CD4-positive, alpha-beta T cell (primary cell): ENCODE measurements around the gene L1CAM. TPM values are rescaled to one million over a fixed set of nuclear protein-coding genes. Genes with fewer than 3 reads are reported as not detected.

Experiments
- ATAC-seq: fragments of 200-7000 bp; cut with Tn5 transposase; one replicate; pipeline ENCODE4 v1.10.0; 2022; ENCODE audit warnings: mild to moderate bottlenecking; ENCODE audit not compliant: poor library complexity
- CTCF ChIA-PET: fragments of 350-600 bp; sonication (Branson Sonifier 250); formaldehyde crosslinking; loops from one replicate; lab custom pipeline; 2021; ENCODE audit warnings: antibody characterized with exemption, inconsistent platforms; lab: Charles Lee
- POLR2A ChIA-PET: fragments of 350-600 bp; sonication (Branson Sonifier 250); formaldehyde crosslinking; loops from one replicate; lab custom pipeline; 2021; ENCODE audit warnings: antibody characterized with exemption, inconsistent platforms; lab: Charles Lee
- DNase-seq, 14 experiments: peaks; one replicate each; pipeline ENCODE4 v3.0.0-alpha.2; 2013 to 2020; ENCODE audit warnings: mixed read lengths in 2 of 14
- H3K27ac ChIP-seq, 2 donors: one replicate each; pipeline versions ENCODE4 v1.5.1 to v1.7.0; 2013; ENCODE audit warnings: low read length in 2 of 2, low read depth in 1 of 2, mild to moderate bottlenecking in 1 of 2
- H3K27me3 ChIP-seq, 2 experiments: 1 replicate in 1 of 2; 2 replicates in 1 of 2; pipeline versions ENCODE4 v1.6.1 to v1.7.0; 2013; ENCODE audit warnings: low read length in 2 of 2, control low read depth in 1 of 2, mild to moderate bottlenecking in 1 of 2, moderate library complexity in 1 of 2; ENCODE audit not compliant: insufficient read depth in 2 of 2, control insufficient read depth in 1 of 2
- H3K36me3 ChIP-seq: one replicate; pipeline ENCODE4 v1.6.1; 2013; ENCODE audit warnings: low read length, control low read depth; ENCODE audit not compliant: insufficient read depth
- H3K4me1 ChIP-seq: one replicate; pipeline ENCODE4 v1.6.1; 2013; ENCODE audit warnings: low read length, control low read depth; ENCODE audit not compliant: insufficient read depth
- H3K4me3 ChIP-seq: one replicate; pipeline ENCODE4 v1.5.1; 2013; ENCODE audit warnings: mild to moderate bottlenecking, low read length, moderate library complexity
- H3K9me3 ChIP-seq, 2 experiments: 1 replicate in 1 of 2; 2 replicates in 1 of 2; pipeline versions ENCODE4 v1.6.1 to v1.7.0; 2013; ENCODE audit warnings: low read length in 2 of 2, mild to moderate bottlenecking in 2 of 2, control low read depth in 1 of 2, moderate library complexity in 1 of 2; ENCODE audit not compliant: control insufficient read depth in 1 of 2, insufficient read depth in 1 of 2
- H3K27ac Mint-ChIP-seq: one replicate; pipeline ENCODE4 v1.8.0; 2020; ENCODE audit warnings: mixed read lengths
- H3K27me3 Mint-ChIP-seq: one replicate; pipeline ENCODE4 v1.8.0; 2021; ENCODE audit warnings: mixed read lengths
- H3K36me3 Mint-ChIP-seq: one replicate; pipeline ENCODE4 v1.8.0; 2021; ENCODE audit warnings: low read depth, mixed read lengths
- H3K4me1 Mint-ChIP-seq: one replicate; pipeline ENCODE4 v1.8.0; 2021; ENCODE audit warnings: low read depth, mixed read lengths
- H3K4me3 Mint-ChIP-seq: one replicate; pipeline ENCODE4 v1.8.0; 2020; ENCODE audit warnings: mild to moderate bottlenecking, mixed read lengths
- H3K9me3 Mint-ChIP-seq: one replicate; pipeline ENCODE4 v1.8.0; 2020; ENCODE audit warnings: mixed read lengths
- CTCF ChIP-seq: fragments of 200-600 bp; IDR thresholded peaks from one replicate; pipeline ENCODE4 v1.8.0; 2022; ENCODE audit warnings: antibody characterized with exemption, mild to moderate bottlenecking
- intact Hi-C, 2 experiments: fragments of 100-400 bp; cut with DNase I in 1 of 2; cut with micrococcal nuclease in 1 of 2; formaldehyde crosslinking; loops; one replicate each; pipeline versions ENCODE4 v1.15.1 to v1.9.0; 2023 to 2025; cut with DNase I, micrococcal nuclease
- total RNA-seq, 174 experiments: library from RNA in 2 of 174; stranded (reverse) in 2 of 174; gene quantifications; one replicate each; pipeline ENCODE4 v1.2.3 and lab custom pipeline; 2021 to 2026

L1CAM gene
- total RNA-seq, 2 experiments from 2014 or later = 0.89 to 1.2 TPM

GRCh38 chrX:153828308-153828707, 57.7 kb downstream of the L1CAM start:
- peaks cover 39% of the 10 kb centered on the region for H3K4me1 ChIP-seq
- intact Hi-C loops = loop anchor here in 1 of 2 experiments (5.0 kb wide), 1 partner anchor 74 kb away; the partner anchor contains the start of gene AVPR2
- POLR2A ChIA-PET = no interaction called here
- no peak overlapping the region for H3K4me3 ChIP-seq
- DNase-seq = no peak
- TF ChIP-seq CTCF = no peak
- peaks cover 30% of the 10 kb centered on the region for H3K4me1 Mint-ChIP-seq
- no peak for ATAC-seq
- no peaks in the 10 kb centered on the region for H3K27me3 ChIP-seq
- H3K27me3 Mint-ChIP-seq = no peaks in the 10 kb centered on the region
- peak overlapping the region; percentile 15 for H3K4me3 Mint-ChIP-seq
- no peaks in the 10 kb centered on the region for H3K36me3 Mint-ChIP-seq
- H3K27ac ChIP-seq = no peak overlapping the region
- no peaks in the 10 kb centered on the region for H3K9me3 Mint-ChIP-seq
- CTCF ChIA-PET = interaction anchor here (0.6 kb wide), 1 partner anchor 73 kb away, joined by 3 read pairs; no protein-coding TSS in a partner anchor
- no peaks in the 10 kb centered on the region for H3K36me3 ChIP-seq
- no peaks in the 10 kb centered on the region for H3K9me3 ChIP-seq
- no peak overlapping the region for H3K27ac Mint-ChIP-seq

GRCh38 chrX:153827903-153828302, 58.1 kb downstream of the L1CAM start:
- peak overlapping the region; percentile 58 for H3K4me3 Mint-ChIP-seq
- Histone ChIP-seq H3K9me3 (no peaks in the 10 kb centered on the region), H3K27me3 (no peaks in the 10 kb centered on the region), H3K27ac (no peak overlapping the region), H3K36me3 (no peaks in the 10 kb centered on the region), H3K4me1 (peaks cover 40% of the 10 kb centered on the region), H3K4me3 (no peak overlapping the region)
- ChIA-PET CTCF (interaction anchor here (0.6 kb wide), 1 partner anchor 73 kb away, joined by 3 read pairs; no protein-coding TSS in a partner anchor), POLR2A (no interaction called here)
- H3K27ac Mint-ChIP-seq = peak overlapping the region; percentile 46
- DNase-seq = no peak
- H3K4me1 Mint-ChIP-seq = peaks cover 30% of the 10 kb centered on the region
- no peaks in the 10 kb centered on the region for H3K36me3 Mint-ChIP-seq
- H3K9me3 Mint-ChIP-seq = no peaks in the 10 kb centered on the region
- no peak for ATAC-seq
- no peaks in the 10 kb centered on the region for H3K27me3 Mint-ChIP-seq
- no peak for TF ChIP-seq CTCF
- intact Hi-C loops = loop anchor here in 1 of 2 experiments (5.0 kb wide), 1 partner anchor 74 kb away; the partner anchor contains the start of gene AVPR2

GRCh38 chrX:153827016-153827415, 59.0 kb downstream of the L1CAM start:
- Histone ChIP-seq H3K4me1 (peaks cover 49% of the 10 kb centered on the region), H3K9me3 (no peaks in the 10 kb centered on the region), H3K36me3 (no peaks in the 10 kb centered on the region), H3K27me3 (no peaks in the 10 kb centered on the region), H3K4me3 (no peak overlapping the region), H3K27ac (no peak overlapping the region)
- no peak for TF ChIP-seq CTCF
- CTCF ChIA-PET = no interaction called here
- DNase-seq (no peak), ATAC-seq (no peak)
- POLR2A ChIA-PET = no interaction called here
- H3K4me1 Mint-ChIP-seq = peaks cover 39% of the 10 kb centered on the region
- H3K27ac Mint-ChIP-seq = peak overlapping the region; percentile 46
- no peaks in the 10 kb centered on the region for H3K9me3 Mint-ChIP-seq
- intact Hi-C loops = loop anchor here in 1 of 2 experiments (5.0 kb wide), 1 partner anchor 75 kb away; the partner anchor contains the start of gene AVPR2
- no peaks in the 10 kb centered on the region for H3K27me3 Mint-ChIP-seq
- H3K36me3 Mint-ChIP-seq = no peaks in the 10 kb centered on the region
- H3K4me3 Mint-ChIP-seq = peak overlapping the region; percentile 58
